Progenitor cell of endocrine pancreas (in vitro differentiated cells): ENCODE data around the gene KCNIP4. TPM values are rescaled to one million over a fixed set of nuclear protein-coding genes. Genes with fewer than 3 reads are reported as not detected.

ENCODE experiments used
- DNase-seq: peaks from one replicate; pipeline ENCODE4 v3.0.0; 2021; ENCODE audit warnings: low spot score; ENCODE audit not compliant: unreplicated experiment
- H3K27ac Mint-ChIP-seq: 2 replicates; pipeline ENCODE4 v1.8.0; 2021; ENCODE audit warnings: mild to moderate bottlenecking, moderate library complexity, mixed read lengths
- H3K27me3 Mint-ChIP-seq: 2 replicates; pipeline ENCODE4 v1.8.0; 2021; ENCODE audit warnings: mixed read lengths
- H3K36me3 Mint-ChIP-seq: 2 replicates; pipeline ENCODE4 v1.8.0; 2022; ENCODE audit warnings: mixed read lengths; ENCODE audit not compliant: insufficient read depth
- H3K4me1 Mint-ChIP-seq: 2 replicates; pipeline ENCODE4 v1.8.0; 2021; ENCODE audit warnings: low read depth, mixed read lengths
- H3K4me3 Mint-ChIP-seq: 2 replicates; pipeline ENCODE4 v1.8.0; 2021; ENCODE audit warnings: low read depth, mild to moderate bottlenecking, moderate library complexity, mixed read lengths
- H3K9me3 Mint-ChIP-seq: 2 replicates; pipeline ENCODE4 v1.8.0; 2021; ENCODE audit warnings: low read depth, mixed read lengths
- CTCF ChIP-seq: fragments of 200-600 bp; sonication (generic); IDR thresholded peaks from one replicate; pipeline ENCODE4 v1.5.0; 2021; ENCODE audit warnings: antibody characterized with exemption, mild to moderate bottlenecking; ENCODE audit not compliant: unreplicated experiment
- total RNA-seq: library from RNA; stranded (reverse); gene quantifications from 2 replicates; pipeline ENCODE4 v1.2.1, GENCODE V29; 2021

The KCNIP4 gene
- total RNA-seq, 1 donor from 2014 or later = 0.43 TPM

- no peak for TF ChIP-seq CTCF
- no peak for DNase-seq
- no peak overlapping the region for H3K4me3 Mint-ChIP-seq
- peaks cover 4% of the 10 kb centered on the region for H3K9me3 Mint-ChIP-seq
- no peaks in the 10 kb centered on the region for H3K4me1 Mint-ChIP-seq
- peaks cover 7% of the 10 kb centered on the region for H3K27me3 Mint-ChIP-seq
- no peaks in the 10 kb centered on the region for H3K36me3 Mint-ChIP-seq
- peak overlapping the region; percentile 76 for H3K27ac Mint-ChIP-seq
Measured at GRCh38 chr4:21467551-21467950, 481.0 kb downstream of the KCNIP4 start.

- H3K4me1 Mint-ChIP-seq = peaks cover 8% of the 10 kb centered on the region
- DNase-seq = no peak
- H3K36me3 Mint-ChIP-seq = no peaks in the 10 kb centered on the region
- H3K9me3 Mint-ChIP-seq = peaks cover 3% of the 10 kb centered on the region
- no peak overlapping the region for H3K4me3 Mint-ChIP-seq
- TF ChIP-seq CTCF = no peak
- peaks cover 7% of the 10 kb centered on the region for H3K27me3 Mint-ChIP-seq
- no peak overlapping the region for H3K27ac Mint-ChIP-seq
Measured at GRCh38 chr4:21457086-21457840, 491.3 kb downstream of the KCNIP4 start.

- no peaks in the 10 kb centered on the region for H3K9me3 Mint-ChIP-seq
- H3K4me1 Mint-ChIP-seq = peaks cover 14% of the 10 kb centered on the region
- peaks cover 8% of the 10 kb centered on the region for H3K27me3 Mint-ChIP-seq
- no peak overlapping the region for H3K4me3 Mint-ChIP-seq
- no peak overlapping the region for H3K27ac Mint-ChIP-seq
- no peak for DNase-seq
- no peak for TF ChIP-seq CTCF
- H3K36me3 Mint-ChIP-seq = no peaks in the 10 kb centered on the region
Measured at GRCh38 chr4:21454831-21455230, 493.7 kb downstream of the KCNIP4 start.

- no peaks in the 10 kb centered on the region for H3K36me3 Mint-ChIP-seq
- H3K4me3 Mint-ChIP-seq = no peak overlapping the region
- TF ChIP-seq CTCF = no peak
- H3K27me3 Mint-ChIP-seq = peaks cover 11% of the 10 kb centered on the region
- no peaks in the 10 kb centered on the region for H3K9me3 Mint-ChIP-seq
- no peak overlapping the region for H3K27ac Mint-ChIP-seq
- DNase-seq = no peak
- H3K4me1 Mint-ChIP-seq = peaks cover 15% of the 10 kb centered on the region
Measured at GRCh38 chr4:21454201-21454600, 494.4 kb downstream of the KCNIP4 start.

- H3K27ac Mint-ChIP-seq = no peak overlapping the region
- no peaks in the 10 kb centered on the region for H3K36me3 Mint-ChIP-seq
- H3K27me3 Mint-ChIP-seq = peaks cover 18% of the 10 kb centered on the region
- DNase-seq = no peak
- peaks cover 15% of the 10 kb centered on the region for H3K4me1 Mint-ChIP-seq
- H3K9me3 Mint-ChIP-seq = no peaks in the 10 kb centered on the region
- no peak for TF ChIP-seq CTCF
- H3K4me3 Mint-ChIP-seq = no peak overlapping the region
Measured at GRCh38 chr4:21452931-21453330, 495.6 kb downstream of the KCNIP4 start.
